HEK293T (cell line): ENCODE results near the gene GNLY.

Experiments
- ARNT ChIP-seq: fragments of 450-650 bp; IDR thresholded peaks from 2 replicates; pipeline ENCODE4 v1.6.1; 2017; ENCODE audit warnings: mild to moderate bottlenecking
- BHLHE40 ChIP-seq: fragments of 450-650 bp; IDR thresholded peaks from 2 replicates; pipeline ENCODE4 v1.6.1; 2016; ENCODE audit warnings: mild to moderate bottlenecking, moderate library complexity, borderline replicate concordance
- ELF4 ChIP-seq: fragments of 450-650 bp; IDR thresholded peaks from 2 replicates; pipeline ENCODE4 v1.6.1; 2017; ENCODE audit warnings: antibody characterized with exemption
- FOXK2 ChIP-seq: fragments of 450-650 bp; IDR thresholded peaks from 2 replicates; pipeline ENCODE4 v1.6.1; 2016; ENCODE audit warnings: mild to moderate bottlenecking
- FOXM1 ChIP-seq: fragments of 450-650 bp; IDR thresholded peaks from 2 replicates; pipeline ENCODE4 v1.6.1; 2017; ENCODE audit warnings: mild to moderate bottlenecking, borderline replicate concordance
- HDGF ChIP-seq: fragments of 450-650 bp; IDR thresholded peaks from 2 replicates; pipeline ENCODE4 v1.6.1; 2017; ENCODE audit warnings: antibody characterized with exemption, borderline replicate concordance
- L3MBTL2 ChIP-seq: fragments of 450-650 bp; conservative IDR thresholded peaks from 2 replicates; pipeline ENCODE4 v1.6.1; 2016; ENCODE audit warnings: mild to moderate bottlenecking
- SP1 ChIP-seq: fragments of 450-650 bp; IDR thresholded peaks from 2 replicates; pipeline ENCODE4 v1.6.1; 2017
- SUZ12 ChIP-seq: fragments of 450-650 bp; IDR thresholded peaks from 2 replicates; pipeline ENCODE4 v1.6.1; 2016; ENCODE audit warnings: mild to moderate bottlenecking
- TARDBP ChIP-seq: fragments of 450-650 bp; IDR thresholded peaks from 2 replicates; pipeline ENCODE4 v1.6.1; 2016

DNA sequence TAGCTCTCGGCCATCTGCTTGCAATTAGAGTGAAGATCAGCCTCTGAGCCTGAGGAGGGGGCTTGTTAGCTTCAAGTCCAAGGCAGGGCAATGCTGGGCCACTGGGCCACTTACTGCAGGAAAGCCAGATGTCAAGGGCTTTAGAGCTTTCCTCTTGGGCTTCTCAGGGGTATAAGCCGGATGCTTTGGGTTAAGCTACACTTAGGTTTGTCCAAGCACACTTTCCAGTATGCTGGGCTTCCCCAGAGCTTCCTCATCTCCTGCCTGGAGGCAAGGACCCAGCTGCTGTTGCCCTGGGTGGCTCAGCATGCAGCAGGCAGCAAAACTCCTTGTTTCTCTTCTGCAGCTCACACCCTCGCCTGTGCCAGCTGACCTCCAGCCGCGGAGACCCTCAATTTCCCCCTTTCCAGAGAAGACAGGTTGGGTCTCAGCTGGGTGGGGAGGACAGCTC, 30.6 kb downstream of the GNLY start:
- TF ChIP-seq BHLHE40 (no peak), SUZ12 (no peak), HDGF (no peak), SP1 (no peak), TARDBP (no peak), ARNT (no peak), FOXM1 (no peak), ELF4 (no peak), FOXK2 (no peak), L3MBTL2 (no peak)
